Cardiac muscle cell (in vitro differentiated cells and primary cell): Measurements from ENCODE around the gene RNF150. TPM values are rescaled to one million over a fixed set of nuclear protein-coding genes. Genes with fewer than 3 reads are reported as not detected.
"Not testable (repeated sequence)": the region's sequence is repeated elsewhere in the genome, so short reads cannot be mapped to it uniquely, and the experiment has no call there.

Experiments used
- DNase-seq, 2 donors: peaks; one replicate each; pipeline versions ENCODE4 v3.0.0 to v3.0.0-alpha.2; 2010 to 2017; ENCODE audit warnings: low read depth in 1 of 2, low spot score in 1 of 2
- H3K27ac ChIP-seq: fragments of 200-600 bp; sonication (generic); 2 replicates; pipeline ENCODE4 v1.5.1; 2016
- H3K27me3 ChIP-seq: fragments of 200-600 bp; sonication (generic); 2 replicates; pipeline ENCODE4 v1.6.0; 2016; ENCODE audit warnings: control low read depth
- H3K36me3 ChIP-seq: fragments of 200-600 bp; sonication (generic); 2 replicates; pipeline ENCODE4 v1.5.1; 2016; ENCODE audit warnings: control low read depth
- H3K4me1 ChIP-seq: fragments of 200-600 bp; sonication (generic); 2 replicates; pipeline ENCODE4 v1.8.1; 2017; ENCODE audit warnings: low read depth, mild to moderate bottlenecking, mixed run types
- H3K4me3 ChIP-seq: fragments of 200-600 bp; sonication (generic); 2 replicates; pipeline ENCODE4 v1.5.1; 2016; ENCODE audit warnings: mild to moderate bottlenecking
- H3K9me3 ChIP-seq: fragments of 200-600 bp; sonication (generic); 2 replicates; pipeline ENCODE4 v1.5.1; 2017; ENCODE audit warnings: low read depth, mild to moderate bottlenecking, control low read depth
- polyA plus RNA-seq: library from polyadenylated mRNA; unstranded; fragments of >200 nt; fragmentation: Nextera tagmentation; extraction: Ambion mirVana; gene quantifications from 2 replicates; pipeline ENCODE4 v1.2.1, GENCODE V29; 2016
- total RNA-seq: library from RNA; depleted of rRNA; stranded (reverse); fragments of >200 nt; gene quantifications from 2 replicates; pipeline ENCODE4 v1.2.3, GENCODE V29; 2016
- TF ChIP-seq, protein P1 (sequence below): IDR thresholded peaks from 2 replicates; pipeline ENCODE4 v1.5.1; 2012; ENCODE audit warnings: low read depth, mild to moderate bottlenecking, low read length

Gene RNF150
- total and polyA plus RNA-seq, 2 experiments from 2014 or later = 20.1 to 57.4 TPM

DNA sequence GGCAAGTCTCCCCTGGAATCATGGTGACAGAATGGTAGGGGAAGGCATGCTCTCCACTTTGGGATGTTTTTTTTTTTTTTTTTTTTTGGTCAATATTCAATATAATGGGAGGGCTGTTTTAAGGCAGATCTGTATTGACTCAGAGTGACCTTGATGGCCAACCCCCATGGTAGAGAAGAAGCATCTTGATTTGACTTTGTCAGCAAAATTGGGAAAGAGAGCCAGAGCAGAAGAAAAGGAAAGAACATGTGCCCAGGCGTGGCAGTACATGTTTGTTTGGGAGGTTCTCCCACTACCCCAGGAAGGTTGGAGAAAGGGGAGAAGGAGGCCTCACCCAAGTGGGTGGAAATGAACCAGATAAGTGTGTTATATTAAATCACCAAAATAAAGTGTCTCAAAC, 314.8 kb downstream of the RNF150 start:
- Histone ChIP-seq H3K27me3 (no peaks in the 10 kb centered on the region), H3K36me3 (no peaks in the 10 kb centered on the region), H3K9me3 (no peaks in the 10 kb centered on the region), H3K27ac (no peak overlapping the region), H3K4me3 (no peak overlapping the region), H3K4me1 (no peaks in the 10 kb centered on the region)
- TF ChIP-seq, protein P1, sequence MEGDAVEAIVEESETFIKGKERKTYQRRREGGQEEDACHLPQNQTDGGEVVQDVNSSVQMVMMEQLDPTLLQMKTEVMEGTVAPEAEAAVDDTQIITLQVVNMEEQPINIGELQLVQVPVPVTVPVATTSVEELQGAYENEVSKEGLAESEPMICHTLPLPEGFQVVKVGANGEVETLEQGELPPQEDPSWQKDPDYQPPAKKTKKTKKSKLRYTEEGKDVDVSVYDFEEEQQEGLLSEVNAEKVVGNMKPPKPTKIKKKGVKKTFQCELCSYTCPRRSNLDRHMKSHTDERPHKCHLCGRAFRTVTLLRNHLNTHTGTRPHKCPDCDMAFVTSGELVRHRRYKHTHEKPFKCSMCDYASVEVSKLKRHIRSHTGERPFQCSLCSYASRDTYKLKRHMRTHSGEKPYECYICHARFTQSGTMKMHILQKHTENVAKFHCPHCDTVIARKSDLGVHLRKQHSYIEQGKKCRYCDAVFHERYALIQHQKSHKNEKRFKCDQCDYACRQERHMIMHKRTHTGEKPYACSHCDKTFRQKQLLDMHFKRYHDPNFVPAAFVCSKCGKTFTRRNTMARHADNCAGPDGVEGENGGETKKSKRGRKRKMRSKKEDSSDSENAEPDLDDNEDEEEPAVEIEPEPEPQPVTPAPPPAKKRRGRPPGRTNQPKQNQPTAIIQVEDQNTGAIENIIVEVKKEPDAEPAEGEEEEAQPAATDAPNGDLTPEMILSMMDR = no peak
- no peak for DNase-seq

- H3K27me3 ChIP-seq = no peaks in the 10 kb centered on the region
- no peaks in the 10 kb centered on the region for H3K36me3 ChIP-seq
- H3K4me1 ChIP-seq = no peaks in the 10 kb centered on the region
- H3K9me3 ChIP-seq = no peaks in the 10 kb centered on the region
- H3K27ac ChIP-seq = no peak overlapping the region
- no peak overlapping the region for H3K4me3 ChIP-seq
- TF ChIP-seq, protein P1 = no peak
- no peak for DNase-seq
Observed at GRCh38 chr4:140816806-140817510, 316.3 kb downstream of the RNF150 start.

GRCh38 chr4:140813804-140814203, 319.5 kb downstream of the RNF150 start:
- Histone ChIP-seq H3K4me3 (no peak overlapping the region), H3K27me3 (no peaks in the 10 kb centered on the region), H3K9me3 (no peaks in the 10 kb centered on the region), H3K27ac (no peak overlapping the region), H3K4me1 (no peaks in the 10 kb centered on the region), H3K36me3 (no peaks in the 10 kb centered on the region)
- no peak for DNase-seq
- TF ChIP-seq, protein P1 = no peak

GRCh38 chr4:140812916-140813315, 320.4 kb downstream of the RNF150 start:
- Histone ChIP-seq H3K9me3 (no peaks in the 10 kb centered on the region), H3K27ac (no peak overlapping the region), H3K4me3 (no peak overlapping the region), H3K4me1 (no peaks in the 10 kb centered on the region), H3K36me3 (no peaks in the 10 kb centered on the region), H3K27me3 (no peaks in the 10 kb centered on the region)
- TF ChIP-seq, protein P1 = no peak
- no peak for DNase-seq

GRCh38 chr4:140811429-140811828, 321.8 kb downstream of the RNF150 start:
- no peak overlapping the region for H3K27ac ChIP-seq
- no peaks in the 10 kb centered on the region for H3K27me3 ChIP-seq
- H3K9me3 ChIP-seq = no peaks in the 10 kb centered on the region
- H3K36me3 ChIP-seq = no peaks in the 10 kb centered on the region
- no peak overlapping the region for H3K4me3 ChIP-seq
- TF ChIP-seq, protein P1 = no peak
- DNase-seq = no peak
- H3K4me1 ChIP-seq = no peaks in the 10 kb centered on the region

- not testable (repeated sequence) for H3K9me3 ChIP-seq, H3K27me3 ChIP-seq, H3K27ac ChIP-seq, H3K4me1 ChIP-seq, H3K4me3 ChIP-seq, DNase-seq, H3K36me3 ChIP-seq
Observed at GRCh38 chr4:140810591-140811169, 322.6 kb downstream of the RNF150 start.
